H1 (cell line): Measurements from ENCODE around the gene DNMT1. TPM values are rescaled to one million over a fixed set of nuclear protein-coding genes. Genes with fewer than 3 reads are reported as not detected.

Experiments used
- CREB1 ChIP-seq: IDR thresholded peaks from 2 replicates; pipeline ENCODE4 v1.6.1; 2012; ENCODE audit warnings: inconsistent platforms
- PHF8 ChIP-seq: fragments of 200-600 bp; sonication (generic); conservative IDR thresholded peaks from 2 replicates; pipeline ENCODE4 v1.7.1; 2012; ENCODE audit warnings: low read depth, mild to moderate bottlenecking, inconsistent platforms, low read length, moderate library complexity
- SIN3A ChIP-seq, 2 experiments: IDR thresholded peaks in 1 of 2; conservative IDR thresholded peaks in 1 of 2; 2 replicates each; pipeline ENCODE4 v1.6.1; 2011 to 2012; ENCODE audit warnings: low read length in 2 of 2, improper control_type of control experiment in 1 of 2, low read depth in 1 of 2, mild to moderate bottlenecking in 1 of 2
- polyA plus RNA-seq, 7 experiments: library from polyadenylated mRNA; depleted of rRNA in 3 of 7; stranded (reverse) in 5 of 7; unstranded in 2 of 7; fragments of >200 nt in 5 of 7; fragments of 200-250 nt in 2 of 7; gene quantifications; 1 replicate in 5 of 7; 2 replicates in 1 of 7; 4 replicates in 1 of 7; pipeline versions ENCODE4 v1.2.1 to v1.2.3, GENCODE V29; 2011 to 2013; ENCODE audit warnings: missing spikeins in 2 of 7, mixed read lengths in 2 of 7
- total RNA-seq: library from RNA; stranded (reverse); fragmentation: NEBNext Ultra II Directional; extraction: Animal tissue kit (Norgen Biotek cat#: 25700); gene quantifications from 2 replicates; pipeline ENCODE4 v1.2.1, GENCODE V29; 2021
- TF ChIP-seq, protein P1 (sequence below): IDR thresholded peaks from 2 replicates; pipeline ENCODE4 v1.6.1; 2012; ENCODE audit warnings: inconsistent platforms
- TF ChIP-seq, protein P2 (sequence below): IDR thresholded peaks from 2 replicates; pipeline ENCODE4 v1.6.1; 2012; ENCODE audit warnings: low read length, inconsistent platforms

Gene DNMT1
- total and polyA plus RNA-seq, 2 of the 8 experiments (the other 6 are each of a cell fraction or from before 2014, with no cell fraction given), result 101 to 210 TPM

DNA sequence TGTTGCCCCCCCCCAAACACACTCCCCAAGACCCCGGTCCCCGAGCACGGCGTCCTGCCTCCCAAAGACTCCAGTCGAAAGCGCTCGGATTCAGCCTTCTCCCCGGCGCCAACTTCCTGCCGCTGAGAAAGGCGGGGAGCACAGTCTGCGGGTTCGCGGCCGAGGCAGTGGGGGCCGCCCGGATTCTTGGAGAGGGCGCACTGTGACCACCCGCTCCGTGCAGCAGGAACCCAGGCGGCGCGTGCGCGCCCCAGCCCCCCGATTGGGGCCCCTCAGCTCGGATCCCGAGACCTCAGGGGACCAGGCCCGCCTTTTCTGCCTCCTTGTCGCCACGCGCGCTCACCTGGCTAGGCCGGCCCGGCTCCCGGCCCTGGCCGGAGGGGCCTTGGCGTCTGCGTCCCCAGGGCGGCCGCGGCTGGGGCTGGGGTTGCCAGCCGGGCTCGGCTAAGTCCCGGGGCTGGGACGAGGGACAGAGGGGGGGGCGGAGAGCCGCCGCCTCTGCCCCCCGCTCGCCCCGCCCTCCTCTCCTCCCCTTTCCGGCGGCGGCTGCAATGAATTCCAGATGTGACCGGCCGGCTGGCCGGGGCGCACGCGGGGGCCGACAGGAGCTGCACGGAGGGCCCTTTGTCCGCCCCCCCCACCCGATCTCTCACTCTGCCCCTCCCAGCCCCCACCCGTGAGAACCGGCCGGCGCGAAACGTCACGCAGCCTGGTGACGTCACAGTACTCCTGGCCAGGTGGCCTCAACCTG, 36.3 kb upstream of the DNMT1 start, which contains the start of gene S1PR2 (continued):
- TF ChIP-seq, protein P1, sequence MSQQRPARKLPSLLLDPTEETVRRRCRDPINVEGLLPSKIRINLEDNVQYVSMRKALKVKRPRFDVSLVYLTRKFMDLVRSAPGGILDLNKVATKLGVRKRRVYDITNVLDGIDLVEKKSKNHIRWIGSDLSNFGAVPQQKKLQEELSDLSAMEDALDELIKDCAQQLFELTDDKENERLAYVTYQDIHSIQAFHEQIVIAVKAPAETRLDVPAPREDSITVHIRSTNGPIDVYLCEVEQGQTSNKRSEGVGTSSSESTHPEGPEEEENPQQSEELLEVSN, result peak; percentile 63; the same call in 1 of the 2 replicates
- TF ChIP-seq SIN3A (conservative IDR thresholded peaks at IDR 0.05 in 1 of 2, IDR thresholded peaks at IDR 0.05 in 1 of 2; ENCODE audit: low read depth in 1 of 2, low read length in 2 of 2) (no peak; a peak in 1 of 4 replicates), CREB1 (peak; percentile 94), PHF8 (peak; percentile 88)
- TF ChIP-seq, protein P2, sequence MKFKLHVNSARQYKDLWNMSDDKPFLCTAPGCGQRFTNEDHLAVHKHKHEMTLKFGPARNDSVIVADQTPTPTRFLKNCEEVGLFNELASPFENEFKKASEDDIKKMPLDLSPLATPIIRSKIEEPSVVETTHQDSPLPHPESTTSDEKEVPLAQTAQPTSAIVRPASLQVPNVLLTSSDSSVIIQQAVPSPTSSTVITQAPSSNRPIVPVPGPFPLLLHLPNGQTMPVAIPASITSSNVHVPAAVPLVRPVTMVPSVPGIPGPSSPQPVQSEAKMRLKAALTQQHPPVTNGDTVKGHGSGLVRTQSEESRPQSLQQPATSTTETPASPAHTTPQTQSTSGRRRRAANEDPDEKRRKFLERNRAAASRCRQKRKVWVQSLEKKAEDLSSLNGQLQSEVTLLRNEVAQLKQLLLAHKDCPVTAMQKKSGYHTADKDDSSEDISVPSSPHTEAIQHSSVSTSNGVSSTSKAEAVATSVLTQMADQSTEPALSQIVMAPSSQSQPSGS, result 0 out of 2 replicates have a peak, but pooled peaks have one; percentile 47
